Measurements from ENCODE around the gene TESK2. TPM values are rescaled to one million over a fixed set of nuclear protein-coding genes. Genes with fewer than 3 reads are reported as not detected.

Gene TESK2
- polyA plus RNA-seq, 3 donors: 3.9 to 13.1 (median 4.1) TPM

- Histone ChIP-seq H2AFZ (ENCODE audit: insufficient read depth, low read depth, low read length, poor library complexity, severe bottlenecking) (no peak overlapping the region), H3K4me1 (ENCODE audit: control insufficient read depth in 1 of 2, insufficient read depth in 2 of 2, low read length in 2 of 2) (peaks cover 33 to 44% of the 10 kb centered on the region in 2 donors), H4K20me1 (ENCODE audit: insufficient read depth, low read length) (no peaks in the 10 kb centered on the region), H3K79me2 (ENCODE audit: insufficient read depth, low read length) (no peaks in the 10 kb centered on the region), H3K9me3 (replicated peaks in 1 of 2; ENCODE audit: control insufficient read depth in 1 of 2, insufficient read depth in 1 of 2, low read length in 2 of 2) (no peaks in the 10 kb centered on the region), H3K4me3 (replicated peaks in 1 of 3; ENCODE audit: low read depth in 2 of 3, low read length in 3 of 3) (no peak overlapping the region), H3K36me3 (replicated peaks in 1 of 2; ENCODE audit: control insufficient read depth in 1 of 2, insufficient read depth in 2 of 2, low read length in 2 of 2) (no peaks in the 10 kb centered on the region), H3K27ac (ENCODE audit: low read depth in 1 of 2, low read length in 2 of 2) (no peak overlapping the region), H3K4me2 (replicated peaks; ENCODE audit: extremely low read depth, low read length, poor library complexity, severe bottlenecking) (no peak overlapping the region), H3K27me3 (ENCODE audit: control insufficient read depth in 2 of 2, insufficient read depth in 2 of 2, low read length in 2 of 2) (no peaks in the 10 kb centered on the region), H3K9ac (ENCODE audit: insufficient read depth, low read length, poor library complexity, severe bottlenecking) (no peak overlapping the region)
- TF ChIP-seq CTCF (IDR thresholded peaks at IDR 0.05): no peak
- peaks cover 0 to 2% (median 0%) of the 10 kb centered on the region in 3 donors for H3K27me3 Mint-ChIP-seq (ENCODE audit: low read depth in 3 of 3)
- WGBS (ENCODE audit: insufficient coverage): 95% methylated on average over 4 of the region's 6 CpGs
- DNase-seq: peak; percentile 21 to 53 (median 47)
- intact Hi-C loops (cut with micrococcal nuclease): loop anchor here in 1 of 2 donors (5.0 kb wide), 1 partner anchor 81 kb away; the partner anchor contains the start of gene TESK2
- peak overlapping the region in 3 of 7 donors; percentile 31 to 50 (median 37) for H3K27ac Mint-ChIP-seq
- H3K36me3 Mint-ChIP-seq: peaks cover 4 to 8% of the 10 kb centered on the region in 2 donors
- H3K4me3 Mint-ChIP-seq: no peak overlapping the region
- peaks cover 50% of the 10 kb centered on the region for H3K4me1 Mint-ChIP-seq
- H3K9me3 Mint-ChIP-seq: peaks cover 0 to 1% (median 0%) of the 10 kb centered on the region in 7 donors
These were observed 80.0 kb downstream of the TESK2 start for GRCh38 chr1:45410850-45411509.

GRCh38 chr1:45409276-45409675 lies 81.7 kb downstream of the TESK2 start:
- peaks cover 4 to 6% of the 10 kb centered on the region in 2 donors for H3K36me3 Mint-ChIP-seq
- peak; percentile 39 to 66 (median 56) for DNase-seq
- Histone ChIP-seq H3K36me3 (replicated peaks in 1 of 2; ENCODE audit: control insufficient read depth in 1 of 2, insufficient read depth in 2 of 2, low read length in 2 of 2) (no peaks in the 10 kb centered on the region), H3K27ac (ENCODE audit: low read depth in 1 of 2, low read length in 2 of 2) (peak overlapping the region in 1 of 2 donors; percentile 70), H4K20me1 (ENCODE audit: insufficient read depth, low read length) (no peaks in the 10 kb centered on the region), H3K79me2 (ENCODE audit: insufficient read depth, low read length) (no peaks in the 10 kb centered on the region), H3K27me3 (ENCODE audit: control insufficient read depth in 2 of 2, insufficient read depth in 2 of 2, low read length in 2 of 2) (no peaks in the 10 kb centered on the region), H2AFZ (ENCODE audit: insufficient read depth, low read depth, low read length, poor library complexity, severe bottlenecking) (no peak overlapping the region), H3K9me3 (replicated peaks in 1 of 2; ENCODE audit: control insufficient read depth in 1 of 2, insufficient read depth in 1 of 2, low read length in 2 of 2) (no peaks in the 10 kb centered on the region), H3K4me3 (replicated peaks in 1 of 3; ENCODE audit: low read depth in 2 of 3, low read length in 3 of 3) (no peak overlapping the region), H3K4me1 (ENCODE audit: control insufficient read depth in 1 of 2, insufficient read depth in 2 of 2, low read length in 2 of 2) (peaks cover 33 to 44% of the 10 kb centered on the region in 2 donors), H3K9ac (ENCODE audit: insufficient read depth, low read length, poor library complexity, severe bottlenecking) (no peak overlapping the region), H3K4me2 (replicated peaks; ENCODE audit: extremely low read depth, low read length, poor library complexity, severe bottlenecking) (no peak overlapping the region)
- H3K27ac Mint-ChIP-seq: peak overlapping the region; percentile 58 to 93 (median 84)
- peaks cover 0 to 1% (median 0%) of the 10 kb centered on the region in 7 donors for H3K9me3 Mint-ChIP-seq
- 0% methylated on average over 1 of the region's 1 CpG for WGBS (ENCODE audit: insufficient coverage)
- intact Hi-C loops (cut with micrococcal nuclease): no loop called here
- peaks cover 50% of the 10 kb centered on the region for H3K4me1 Mint-ChIP-seq
- H3K4me3 Mint-ChIP-seq: no peak overlapping the region
- TF ChIP-seq CTCF (IDR thresholded peaks at IDR 0.05): no peak
- peaks cover 0 to 2% (median 0%) of the 10 kb centered on the region in 3 donors for H3K27me3 Mint-ChIP-seq (ENCODE audit: low read depth in 3 of 3)

Measured in CD14-positive monocyte (primary cell).